MM.1S (cell line): ENCODE measurements around the gene E4F1.

Experiments used
- CTCF ChIP-seq: fragments of 300-600 bp; sonication (generic); IDR thresholded peaks from 2 replicates; pipeline ENCODE4 v1.5.1; 2016; ENCODE audit warnings: antibody characterized with exemption, low read length, mixed read lengths
- EZH2 ChIP-seq: fragments of 300-600 bp; sonication (generic); optimal IDR thresholded peaks from 2 replicates; pipeline ENCODE3; 2017; ENCODE audit warnings: low read depth, mild to moderate bottlenecking, antibody characterized with exemption, low read length, mixed read lengths
- EZH2phosphoT487 ChIP-seq: fragments of 300-600 bp; sonication (generic); IDR thresholded peaks from 2 replicates; pipeline ENCODE4 v1.6.1; 2018; ENCODE audit warnings: antibody characterized with exemption, low read length

- TF ChIP-seq CTCF (no peak), EZH2 (no peak), EZH2phosphoT487 (no peak)
These were observed 57.7 kb downstream of the E4F1 start for GRCh38 chr16:2280981-2281542.
